Gastrocnemius medialis (tissue), 4 donors: ENCODE results near the gene DNAH5. TPM values are rescaled to one million over a fixed set of nuclear protein-coding genes. Genes with fewer than 3 reads are reported as not detected.
"Not testable (repeated sequence)": the region's sequence is repeated elsewhere in the genome, so short reads cannot be mapped to it uniquely, and the experiment has no call there.

Source experiments
- ATAC-seq, 2 donors: fragments of 150-250 bp; one replicate each; pipeline ENCODE4 v1.9.1; 2016
- DNase-seq, 2 donors: peaks; one replicate each; pipeline ENCODE4 v3.0.0-alpha.2; 2019
- H3K27ac ChIP-seq, 4 donors: fragments of 200-600 bp; sonication (generic); 1 replicate in 1 of 4; 2 replicates in 3 of 4; pipeline ENCODE4 v1.5.1; 2016 to 2018; ENCODE audit warnings: mild to moderate bottlenecking in 2 of 4, moderate library complexity in 1 of 4
- H3K27me3 ChIP-seq, 3 donors: fragments of 200-600 bp; sonication (generic) in 2 of 3; 1 replicate in 1 of 3; 2 replicates in 2 of 3; pipeline versions ENCODE4 v1.5.1 to v1.6.0; 2016 to 2019; ENCODE audit warnings: mild to moderate bottlenecking in 1 of 3, moderate library complexity in 1 of 3
- H3K36me3 ChIP-seq, 2 donors: fragments of 200-600 bp; sonication (generic) in 1 of 2; one replicate each; pipeline ENCODE4 v1.5.1; 2017 to 2018
- H3K4me1 ChIP-seq, 2 donors: fragments of 200-600 bp; sonication (generic) in 1 of 2; one replicate each; pipeline ENCODE4 v1.5.1; 2016 to 2017; ENCODE audit warnings: mild to moderate bottlenecking in 2 of 2
- H3K4me3 ChIP-seq, 4 donors: fragments of 200-600 bp; sonication (generic) in 3 of 4; 1 replicate in 1 of 4; 2 replicates in 3 of 4; pipeline ENCODE4 v1.5.1; 2016 to 2019; ENCODE audit warnings: mild to moderate bottlenecking in 2 of 4
- H3K9me3 ChIP-seq, 3 donors: fragments of 200-600 bp; sonication (generic) in 2 of 3; 1 replicate in 1 of 3; 2 replicates in 2 of 3; pipeline ENCODE4 v1.5.1; 2016 to 2019
- POLR2A ChIP-seq, 2 donors: fragments of 450-650 bp; IDR thresholded peaks; one replicate each; pipeline ENCODE4 v1.6.1; 2017; ENCODE audit warnings: antibody characterized with exemption in 2 of 2, mild to moderate bottlenecking in 2 of 2, moderate library complexity in 2 of 2
- in situ Hi-C, 4 donors: fragments of 200-750 bp; cut with MboI; loops; one replicate each; pipeline versions ENCODE4 v1.15.0 to v1.8.0; 2017; ENCODE audit warnings: low sequenced_read_pairs in 4 of 4
- intact Hi-C: fragments of 100-400 bp; cut with DNase I; formaldehyde crosslinking; loops from one replicate; pipeline ENCODE4 v1.15.1; 2023; ENCODE audit warnings: low total_unique reads
- total RNA-seq, 4 donors: library from RNA; depleted of rRNA; stranded (reverse); fragments of >200 nt; gene quantifications; one replicate each; pipeline versions ENCODE4 v1.1.0 to v1.2.3, GENCODE V29; 2016
- TF ChIP-seq, protein P1 (sequence below), 5 experiments: fragments of 450-650 bp in 3 of 5; fragments of 200-600 bp in 2 of 5; sonication (generic) in 2 of 5; IDR thresholded peaks in 4 of 5; conservative IDR thresholded peaks in 1 of 5; 1 replicate in 4 of 5; 2 replicates in 1 of 5; pipeline ENCODE4 v1.5.1; 2016 to 2019; ENCODE audit warnings: antibody characterized with exemption in 5 of 5, mild to moderate bottlenecking in 3 of 5, moderate library complexity in 3 of 5

DNAH5 gene
- total RNA-seq, 4 donors from 2014 or later, result 0.02 to 1.0 (median 0.03) TPM; not detected in 1

DNA sequence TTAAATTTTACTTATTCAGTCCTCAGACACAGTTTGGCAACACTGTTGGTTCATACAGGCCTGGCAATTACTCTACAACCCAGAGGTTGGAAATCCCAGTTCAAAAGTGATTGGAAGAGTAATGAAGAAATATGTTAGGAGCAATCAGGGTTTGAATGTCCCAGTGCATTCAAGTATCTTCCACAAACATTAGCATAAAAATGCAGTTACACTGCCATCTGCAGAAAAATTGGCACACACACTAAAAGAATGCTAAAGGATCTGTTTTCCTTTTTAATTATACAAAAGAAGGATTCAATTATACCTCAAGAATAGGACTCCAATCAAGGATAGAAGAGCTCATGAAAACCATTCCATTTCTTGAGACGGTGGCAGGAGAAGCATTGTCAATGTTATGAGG lies 130.2 kb downstream of the DNAH5 start:
- no peaks in the 10 kb centered on the region for H3K4me1 ChIP-seq
- no peaks in the 10 kb centered on the region for H3K27me3 ChIP-seq
- no peak for TF ChIP-seq POLR2A (IDR thresholded peaks at IDR 0.05)
- TF ChIP-seq, protein P1, sequence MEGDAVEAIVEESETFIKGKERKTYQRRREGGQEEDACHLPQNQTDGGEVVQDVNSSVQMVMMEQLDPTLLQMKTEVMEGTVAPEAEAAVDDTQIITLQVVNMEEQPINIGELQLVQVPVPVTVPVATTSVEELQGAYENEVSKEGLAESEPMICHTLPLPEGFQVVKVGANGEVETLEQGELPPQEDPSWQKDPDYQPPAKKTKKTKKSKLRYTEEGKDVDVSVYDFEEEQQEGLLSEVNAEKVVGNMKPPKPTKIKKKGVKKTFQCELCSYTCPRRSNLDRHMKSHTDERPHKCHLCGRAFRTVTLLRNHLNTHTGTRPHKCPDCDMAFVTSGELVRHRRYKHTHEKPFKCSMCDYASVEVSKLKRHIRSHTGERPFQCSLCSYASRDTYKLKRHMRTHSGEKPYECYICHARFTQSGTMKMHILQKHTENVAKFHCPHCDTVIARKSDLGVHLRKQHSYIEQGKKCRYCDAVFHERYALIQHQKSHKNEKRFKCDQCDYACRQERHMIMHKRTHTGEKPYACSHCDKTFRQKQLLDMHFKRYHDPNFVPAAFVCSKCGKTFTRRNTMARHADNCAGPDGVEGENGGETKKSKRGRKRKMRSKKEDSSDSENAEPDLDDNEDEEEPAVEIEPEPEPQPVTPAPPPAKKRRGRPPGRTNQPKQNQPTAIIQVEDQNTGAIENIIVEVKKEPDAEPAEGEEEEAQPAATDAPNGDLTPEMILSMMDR (IDR thresholded peaks at IDR 0.05 in 4 of 5, conservative IDR thresholded peaks at IDR 0.05 in 1 of 5), result no peak
- H3K36me3 ChIP-seq, result no peaks in the 10 kb centered on the region
- intact Hi-C loops, result no loop called here
- no peaks in the 10 kb centered on the region for H3K9me3 ChIP-seq
- in situ Hi-C loops, result no loop called here
- H3K4me3 ChIP-seq, result no peak overlapping the region
- no peak for DNase-seq
- no peak overlapping the region for H3K27ac ChIP-seq
- ATAC-seq, result no peak

DNA sequence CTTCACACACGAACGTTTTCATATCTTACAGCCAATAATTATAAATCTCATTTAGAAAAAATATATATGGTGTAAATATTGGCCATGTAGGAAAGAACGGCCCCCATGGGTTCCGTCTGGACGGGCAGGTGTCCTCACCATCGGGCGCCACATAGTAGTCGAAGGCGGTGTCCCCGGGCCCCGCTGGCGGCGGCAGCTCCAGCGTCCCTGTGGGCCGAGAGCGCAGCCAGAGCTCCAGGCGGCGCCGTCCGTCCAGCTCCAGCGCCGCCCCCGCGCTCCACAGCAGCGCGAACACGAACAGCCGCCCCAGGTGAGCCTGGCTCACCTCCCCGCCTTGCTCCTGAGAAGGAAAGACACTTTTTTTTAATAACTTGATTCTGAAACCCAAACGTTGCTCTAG lies 134.6 kb downstream of the DNAH5 start:
- Histone ChIP-seq H3K4me3 (no peak overlapping the region), H3K4me1 (no peaks in the 10 kb centered on the region), H3K9me3 (no peaks in the 10 kb centered on the region), H3K27me3 (no peaks in the 10 kb centered on the region), H3K27ac (no peak overlapping the region), H3K36me3 (no peaks in the 10 kb centered on the region)
- DNase-seq, result no peak
- TF ChIP-seq POLR2A (IDR thresholded peaks at IDR 0.05), result no peak
- TF ChIP-seq, protein P1 (IDR thresholded peaks at IDR 0.05 in 4 of 5, conservative IDR thresholded peaks at IDR 0.05 in 1 of 5), result no peak
- no peak for ATAC-seq
- intact Hi-C loops, result no loop called here
- in situ Hi-C loops, result no loop called here

DNA sequence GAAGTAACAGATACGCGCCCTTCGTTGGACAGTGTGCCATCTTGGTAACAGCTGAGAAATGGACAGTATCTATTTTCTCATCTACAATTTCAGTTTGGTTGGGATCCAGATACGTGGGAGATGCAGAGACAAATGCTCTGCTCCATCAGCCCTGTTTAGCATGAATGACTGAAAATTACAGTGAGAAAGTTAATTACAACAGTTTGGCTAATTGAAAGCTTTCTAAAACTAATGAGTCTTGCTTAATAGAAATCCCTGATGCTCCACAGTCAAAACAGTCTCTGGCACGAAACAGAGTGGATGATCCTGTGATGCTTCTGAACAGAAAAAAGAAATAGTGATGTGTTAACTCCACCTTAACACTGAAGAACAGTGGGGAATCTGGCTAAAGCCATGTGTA lies 140.2 kb downstream of the DNAH5 start:
- no peaks in the 10 kb centered on the region for H3K9me3 ChIP-seq
- in situ Hi-C loops, result no loop called here

DNA sequence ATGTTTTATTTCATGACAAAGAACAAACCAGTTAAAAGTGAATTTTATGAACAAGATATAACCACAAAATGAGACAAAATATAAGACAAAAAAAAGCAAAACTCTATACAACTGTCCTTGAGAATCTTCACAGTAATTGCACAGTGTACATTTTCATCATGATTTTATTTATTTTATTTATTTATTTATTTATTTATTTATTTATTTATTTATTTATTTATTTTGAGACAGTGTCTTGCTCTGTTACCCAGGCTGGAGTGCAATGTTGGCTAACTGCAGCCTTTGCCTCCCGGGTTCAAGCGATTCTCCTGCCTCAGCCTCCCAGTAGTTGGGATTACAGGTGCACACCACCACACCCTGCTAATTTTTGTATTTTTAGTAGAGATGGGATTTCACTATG lies 145.9 kb downstream of the DNAH5 start:
- intact Hi-C loops, H3K27me3 ChIP-seq, DNase-seq, H3K9me3 ChIP-seq, H3K4me3 ChIP-seq, H3K36me3 ChIP-seq, ATAC-seq, in situ Hi-C loops, H3K4me1 ChIP-seq, H3K27ac ChIP-seq: not testable (repeated sequence)

More for the DNA sequence above, 140.2 kb downstream of the DNAH5 start:
- Histone ChIP-seq H3K36me3 (no peaks in the 10 kb centered on the region), H3K27me3 (no peaks in the 10 kb centered on the region), H3K4me3 (no peak overlapping the region), H3K27ac (no peak overlapping the region), H3K4me1 (no peaks in the 10 kb centered on the region)
- no peak for ATAC-seq
- intact Hi-C loops, result no loop called here
- no peak for TF ChIP-seq POLR2A (IDR thresholded peaks at IDR 0.05)
- TF ChIP-seq, protein P1 (IDR thresholded peaks at IDR 0.05 in 4 of 5, conservative IDR thresholded peaks at IDR 0.05 in 1 of 5), result no peak
- DNase-seq, result no peak

GRCh38 chr5:13785781-13786415 lies 158.6 kb downstream of the DNAH5 start:
- Histone ChIP-seq H3K27ac (no peak overlapping the region), H3K4me1 (no peaks in the 10 kb centered on the region), H3K9me3 (no peaks in the 10 kb centered on the region), H3K36me3 (no peaks in the 10 kb centered on the region), H3K4me3 (no peak overlapping the region), H3K27me3 (no peaks in the 10 kb centered on the region)
- no peak for TF ChIP-seq POLR2A (IDR thresholded peaks at IDR 0.05)
- TF ChIP-seq, protein P1 (IDR thresholded peaks at IDR 0.05 in 4 of 5, conservative IDR thresholded peaks at IDR 0.05 in 1 of 5), result no peak
- no peak for ATAC-seq
- intact Hi-C loops (no loop called here), in situ Hi-C loops (no loop called here)
- no peak for DNase-seq
